Natural killer cell (primary cell): ENCODE data around the gene KDM3B. TPM values are rescaled to one million over a fixed set of nuclear protein-coding genes. Genes with fewer than 3 reads are reported as not detected.

ENCODE experiments used
- ATAC-seq, 3 donors: fragments of 150-1000 bp in 2 of 3; fragments of 200-7000 bp in 1 of 3; cut with Tn5 transposase; 1 replicate in 1 of 3; 2 replicates in 2 of 3; pipeline ENCODE4 v1.10.0; 2021; ENCODE audit warnings: mild to moderate bottlenecking in 2 of 3, moderate library complexity in 2 of 3
- DNase-seq, 2 donors: peaks; one replicate each; pipeline versions ENCODE4 v3.0.0 to v3.0.0-alpha.2; 2013 to 2021; ENCODE audit warnings: mixed read lengths in 1 of 2
- H3K27ac ChIP-seq: one replicate; pipeline ENCODE4 v1.5.1; 2013; ENCODE audit warnings: mild to moderate bottlenecking, low read length
- H3K27me3 ChIP-seq: one replicate; pipeline ENCODE4 v1.6.1; 2013; ENCODE audit warnings: low read length; ENCODE audit not compliant: control insufficient read depth, insufficient read depth
- H3K36me3 ChIP-seq: one replicate; pipeline ENCODE4 v1.6.1; 2013; ENCODE audit warnings: low read length; ENCODE audit not compliant: control insufficient read depth, insufficient read depth
- H3K4me1 ChIP-seq: one replicate; pipeline ENCODE4 v1.6.1; 2013; ENCODE audit warnings: low read length; ENCODE audit not compliant: control insufficient read depth, insufficient read depth
- H3K4me3 ChIP-seq: one replicate; pipeline ENCODE4 v1.5.1; 2013; ENCODE audit warnings: low read length
- H3K9me3 ChIP-seq: one replicate; pipeline ENCODE4 v1.6.1; 2013; ENCODE audit warnings: low read length; ENCODE audit not compliant: control insufficient read depth, insufficient read depth
- H3K27ac Mint-ChIP-seq, 2 donors: one replicate each; pipeline ENCODE4 v1.8.0; 2022; ENCODE audit warnings: mild to moderate bottlenecking in 2 of 2, mixed read lengths in 2 of 2, moderate library complexity in 1 of 2
- H3K27me3 Mint-ChIP-seq, 2 donors: one replicate each; pipeline ENCODE4 v1.8.0; 2022; ENCODE audit warnings: low read depth in 2 of 2, mixed read lengths in 2 of 2
- H3K36me3 Mint-ChIP-seq: one replicate; pipeline ENCODE4 v1.8.0; 2022; ENCODE audit warnings: mixed read lengths
- H3K4me1 Mint-ChIP-seq, 2 donors: one replicate each; pipeline ENCODE4 v1.8.0; 2022; ENCODE audit warnings: mixed read lengths in 2 of 2
- H3K4me3 Mint-ChIP-seq: one replicate; pipeline ENCODE4 v1.8.0; 2022; ENCODE audit warnings: mild to moderate bottlenecking, moderate library complexity, mixed read lengths
- H3K9me3 Mint-ChIP-seq, 2 donors: one replicate each; pipeline ENCODE4 v1.8.0; 2022; ENCODE audit warnings: mixed read lengths in 2 of 2
- CTCF ChIP-seq: fragments of 200-600 bp; IDR thresholded peaks from one replicate; pipeline ENCODE4 v1.8.0; 2022; ENCODE audit warnings: antibody characterized with exemption
- WGBS: methylation state at CpG from one replicate; pipeline ENCODE4 v1.1.7; 2013; ENCODE audit warnings: missing lambda C conversion rate; ENCODE audit not compliant: insufficient coverage; 5-methylcytosine and 5-hydroxymethylcytosine counted together
- intact Hi-C: fragments of 100-400 bp; cut with micrococcal nuclease; formaldehyde crosslinking; loops from one replicate; pipeline ENCODE4 v1.14.2; 2022
- total RNA-seq, 4 donors: library from RNA; stranded (reverse); fragments of 120-200 nt in 1 of 4; gene quantifications; one replicate each; pipeline versions ENCODE4 v1.2.3 to v1.2.4, GENCODE V29; 2013 to 2022

The KDM3B gene
- total RNA-seq, 3 donors from 2014 or later (not counting 1 experiment from before 2014, with no cell fraction given) = 82.3 to 87.1 (median 82.3) TPM

- Mint-ChIP-seq H3K4me3 (no peak overlapping the region), H3K27me3 (no peaks in the 10 kb centered on the region), H3K9me3 (no peaks in the 10 kb centered on the region), H3K27ac (no peak overlapping the region), H3K36me3 (peaks cover 5% of the 10 kb centered on the region), H3K4me1 (no peaks in the 10 kb centered on the region)
- intact Hi-C loops = no loop called here
- no peak for TF ChIP-seq CTCF
- no peaks in the 10 kb centered on the region for H3K4me1 ChIP-seq
- DNase-seq (no peak), ATAC-seq (no peak)
- H3K9me3 ChIP-seq = no peaks in the 10 kb centered on the region
- no peak overlapping the region for H3K4me3 ChIP-seq
- no peak overlapping the region for H3K27ac ChIP-seq
- no peaks in the 10 kb centered on the region for H3K27me3 ChIP-seq
- H3K36me3 ChIP-seq = peaks cover 56% of the 10 kb centered on the region
- 97% methylated on average over 9 of the region's 9 CpGs for WGBS
These were observed 39.4 kb downstream of the KDM3B start for GRCh38 chr5:138391859-138392386.

GRCh38 chr5:138402640-138403039, 50.2 kb downstream of the KDM3B start:
- H3K4me1 ChIP-seq = no peaks in the 10 kb centered on the region
- H3K36me3 Mint-ChIP-seq = peaks cover 27% of the 10 kb centered on the region
- no peaks in the 10 kb centered on the region for H3K9me3 Mint-ChIP-seq
- H3K36me3 ChIP-seq = peaks cover 50% of the 10 kb centered on the region
- no peak overlapping the region for H3K4me3 Mint-ChIP-seq
- no peaks in the 10 kb centered on the region for H3K27me3 ChIP-seq
- H3K27ac Mint-ChIP-seq = peak overlapping the region in 1 of 2 donors; percentile 24
- intact Hi-C loops = no loop called here
- no peaks in the 10 kb centered on the region for H3K9me3 ChIP-seq
- no peak overlapping the region for H3K4me3 ChIP-seq
- ATAC-seq (no peak), DNase-seq (no peak)
- no peak for TF ChIP-seq CTCF
- H3K4me1 Mint-ChIP-seq = peaks cover 0 to 5% of the 10 kb centered on the region in 2 donors
- H3K27ac ChIP-seq = no peak overlapping the region
- H3K27me3 Mint-ChIP-seq = no peaks in the 10 kb centered on the region

- H3K27ac ChIP-seq = no peak overlapping the region
- peaks cover 23% of the 10 kb centered on the region for H3K36me3 Mint-ChIP-seq
These were observed 55.5 kb downstream of the KDM3B start for GRCh38 chr5:138408023-138408422.

More at GRCh38 chr5:138408023-138408422, 55.5 kb downstream of the KDM3B start:
- Mint-ChIP-seq H3K4me3 (no peak overlapping the region), H3K27me3 (no peaks in the 10 kb centered on the region), H3K4me1 (peaks cover 0 to 5% of the 10 kb centered on the region in 2 donors), H3K27ac (peak overlapping the region; percentile 7 to 41), H3K9me3 (no peaks in the 10 kb centered on the region)
- no peaks in the 10 kb centered on the region for H3K9me3 ChIP-seq
- H3K4me1 ChIP-seq = no peaks in the 10 kb centered on the region
- H3K36me3 ChIP-seq = peaks cover 15% of the 10 kb centered on the region
- ATAC-seq = no peak
- TF ChIP-seq CTCF = no peak
- intact Hi-C loops = no loop called here
- DNase-seq = peak in 1 of 2 donors; percentile 29
- no peaks in the 10 kb centered on the region for H3K27me3 ChIP-seq
- no peak overlapping the region for H3K4me3 ChIP-seq
- 76% methylated on average over 5 of the region's 5 CpGs for WGBS
